OCI-LY7 (cell line): ENCODE data around the gene MCRIP1. TPM values are rescaled to one million over a fixed set of nuclear protein-coding genes. Genes with fewer than 3 reads are reported as not detected.

Experiments
- BruUV-seq: library from RNA; stranded (reverse); fragments of 400-500 nt; replicated peaks from 2 replicates; lab custom pipeline; 2021; lab: Mats Ljungman, UMichigan
- CTCF ChIA-PET: fragments of 300-600 bp; sonication (Branson Sonifier 250); formaldehyde crosslinking; loops from one replicate; lab custom pipeline; 2022; ENCODE audit warnings: antibody characterized with exemption; ENCODE audit not compliant: unreplicated experiment; lab: Charles Lee
- POLR2A ChIA-PET: fragments of 300-600 bp; sonication (Branson Sonifier 250); formaldehyde crosslinking; loops from one replicate; lab custom pipeline; 2022; ENCODE audit warnings: antibody characterized with exemption; lab: Charles Lee
- DNase-seq: peaks from one replicate; pipeline ENCODE4 v3.0.0-alpha.2; 2015; ENCODE audit warnings: low spot score
- H2AFZ ChIP-seq: fragments of 200-600 bp; sonication (generic), shearing (Covaris generic); 2 replicates; pipeline ENCODE4 v1.6.1; 2014; ENCODE audit warnings: mild to moderate bottlenecking, antibody characterized with exemption, low read length, moderate library complexity
- H3K27ac ChIP-seq: fragments of 200-600 bp; sonication (generic); 2 replicates; pipeline ENCODE4 v1.5.1; 2014; ENCODE audit warnings: mixed run types, low read depth, mild to moderate bottlenecking, moderate library complexity, low read length, inconsistent platforms; ENCODE audit not compliant: poor library complexity, severe bottlenecking
- H3K36me3 ChIP-seq: fragments of 200-600 bp; sonication (generic); 2 replicates; pipeline ENCODE4 v1.6.1; 2014; ENCODE audit warnings: mild to moderate bottlenecking, antibody characterized with exemption, low read length, moderate library complexity, mixed read lengths; ENCODE audit not compliant: insufficient read depth
- H3K4me1 ChIP-seq: fragments of 200-600 bp; sonication (generic); 2 replicates; pipeline ENCODE4 v1.5.1; 2014; ENCODE audit warnings: mild to moderate bottlenecking, low read length; ENCODE audit not compliant: insufficient read depth, poor library complexity, severe bottlenecking
- H3K4me2 ChIP-seq: fragments of 200-600 bp; sonication (generic); 2 replicates; pipeline ENCODE4 v1.6.1; 2014; ENCODE audit warnings: mild to moderate bottlenecking, low read length
- H3K4me3 ChIP-seq: fragments of 200-600 bp; sonication (generic); 2 replicates; pipeline ENCODE4 v1.5.1; 2014; ENCODE audit warnings: mild to moderate bottlenecking, low read depth, low read length; ENCODE audit not compliant: poor library complexity, severe bottlenecking
- H3K79me2 ChIP-seq: fragments of 200-600 bp; sonication (generic); 2 replicates; pipeline ENCODE4 v1.6.1; 2016; ENCODE audit warnings: low read depth, mild to moderate bottlenecking, low read length, moderate library complexity, mixed read lengths; ENCODE audit not compliant: insufficient read depth
- H3K9me2 ChIP-seq: fragments of 200-600 bp; sonication (generic); 2 replicates; pipeline ENCODE4 v1.6.1; 2016; ENCODE audit warnings: mild to moderate bottlenecking, low read length, mixed read lengths; ENCODE audit not compliant: insufficient read depth
- H3K9me3 ChIP-seq: fragments of 200-600 bp; sonication (generic); 2 replicates; pipeline ENCODE4 v1.6.1; 2014; ENCODE audit warnings: mild to moderate bottlenecking, mixed run types, low read length, mixed read lengths
- H4K20me1 ChIP-seq: fragments of 200-600 bp; sonication (generic); 2 replicates; pipeline ENCODE4 v1.6.1; 2014; ENCODE audit warnings: mild to moderate bottlenecking, antibody characterized with exemption, low read length, moderate library complexity, mixed read lengths; ENCODE audit not compliant: insufficient read depth
- EZH2phosphoT487 ChIP-seq: fragments of 200-600 bp; sonication (generic); IDR thresholded peaks from 2 replicates; pipeline ENCODE4 v1.6.1; 2018; ENCODE audit warnings: low read depth, borderline replicate concordance, mild to moderate bottlenecking, mixed run types, antibody characterized with exemption, low read length, moderate library complexity, mixed read lengths
- intact Hi-C: fragments of 100-400 bp; cut with micrococcal nuclease; formaldehyde crosslinking; loops from one replicate; pipeline ENCODE4 v1.10.0; 2022; ENCODE audit not compliant: unreplicated experiment
- total RNA-seq, 2 experiments: library from RNA; depleted of rRNA in 1 of 2; stranded (reverse); fragments of >200 nt in 1 of 2; shearing (Covaris generic) in 1 of 2; gene quantifications; 2 replicates each; pipeline ENCODE4 v1.2.3, GENCODE V29; 2014 to 2022
- TF ChIP-seq, protein P1 (sequence below): fragments of 200-600 bp; sonication (generic); conservative IDR thresholded peaks from 2 replicates; pipeline ENCODE4 v1.5.1; 2014; ENCODE audit warnings: mild to moderate bottlenecking, antibody characterized with exemption, low read length, moderate library complexity, mixed read lengths

Gene MCRIP1
- total RNA-seq, 2 experiments from 2014 or later: 170 to 288 TPM

DNA sequence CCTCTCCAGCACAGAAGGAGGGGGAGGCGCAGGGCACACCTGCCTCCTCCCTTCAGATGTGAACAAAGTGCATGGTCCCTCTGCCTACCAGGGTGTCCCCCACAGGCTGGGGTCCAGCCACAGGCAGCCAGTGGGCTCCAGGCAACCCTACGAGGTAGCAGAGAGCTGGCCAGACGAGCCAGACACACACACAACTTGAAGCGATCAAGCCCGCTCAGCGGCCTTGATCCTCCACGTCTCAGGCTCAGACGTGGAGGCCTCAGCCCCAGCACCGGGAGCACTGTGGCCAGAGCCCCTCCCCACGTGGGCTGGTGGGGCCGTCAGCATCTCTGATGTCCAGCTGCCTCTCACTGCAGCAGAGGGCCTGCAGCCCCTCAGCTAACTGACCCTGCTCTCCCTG lies 8.5 kb downstream of the MCRIP1 start:
- no peaks in the 10 kb centered on the region for H3K79me2 ChIP-seq
- no peaks in the 10 kb centered on the region for H3K9me3 ChIP-seq
- no peak overlapping the region for H2AFZ ChIP-seq
- H3K4me3 ChIP-seq: no peak overlapping the region
- H3K4me1 ChIP-seq: no peaks in the 10 kb centered on the region
- no peak for DNase-seq
- H4K20me1 ChIP-seq: no peaks in the 10 kb centered on the region
- TF ChIP-seq, protein P1, sequence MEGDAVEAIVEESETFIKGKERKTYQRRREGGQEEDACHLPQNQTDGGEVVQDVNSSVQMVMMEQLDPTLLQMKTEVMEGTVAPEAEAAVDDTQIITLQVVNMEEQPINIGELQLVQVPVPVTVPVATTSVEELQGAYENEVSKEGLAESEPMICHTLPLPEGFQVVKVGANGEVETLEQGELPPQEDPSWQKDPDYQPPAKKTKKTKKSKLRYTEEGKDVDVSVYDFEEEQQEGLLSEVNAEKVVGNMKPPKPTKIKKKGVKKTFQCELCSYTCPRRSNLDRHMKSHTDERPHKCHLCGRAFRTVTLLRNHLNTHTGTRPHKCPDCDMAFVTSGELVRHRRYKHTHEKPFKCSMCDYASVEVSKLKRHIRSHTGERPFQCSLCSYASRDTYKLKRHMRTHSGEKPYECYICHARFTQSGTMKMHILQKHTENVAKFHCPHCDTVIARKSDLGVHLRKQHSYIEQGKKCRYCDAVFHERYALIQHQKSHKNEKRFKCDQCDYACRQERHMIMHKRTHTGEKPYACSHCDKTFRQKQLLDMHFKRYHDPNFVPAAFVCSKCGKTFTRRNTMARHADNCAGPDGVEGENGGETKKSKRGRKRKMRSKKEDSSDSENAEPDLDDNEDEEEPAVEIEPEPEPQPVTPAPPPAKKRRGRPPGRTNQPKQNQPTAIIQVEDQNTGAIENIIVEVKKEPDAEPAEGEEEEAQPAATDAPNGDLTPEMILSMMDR: no peak
- no peak for TF ChIP-seq EZH2phosphoT487
- no peak overlapping the region for H3K4me2 ChIP-seq
- ChIA-PET POLR2A (interaction anchor here (0.7 kb wide), 1 partner anchor 34 kb away, joined by 3 read pairs; no protein-coding TSS in a partner anchor), CTCF (no interaction called here)
- peaks cover 5% of the 10 kb centered on the region; the same call in 1 of the 2 replicates for H3K36me3 ChIP-seq
- intact Hi-C loops: no loop called here
- no TSS peak for BruUV-seq
- no peak overlapping the region for H3K27ac ChIP-seq
- H3K9me2 ChIP-seq: no peaks in the 10 kb centered on the region

DNA sequence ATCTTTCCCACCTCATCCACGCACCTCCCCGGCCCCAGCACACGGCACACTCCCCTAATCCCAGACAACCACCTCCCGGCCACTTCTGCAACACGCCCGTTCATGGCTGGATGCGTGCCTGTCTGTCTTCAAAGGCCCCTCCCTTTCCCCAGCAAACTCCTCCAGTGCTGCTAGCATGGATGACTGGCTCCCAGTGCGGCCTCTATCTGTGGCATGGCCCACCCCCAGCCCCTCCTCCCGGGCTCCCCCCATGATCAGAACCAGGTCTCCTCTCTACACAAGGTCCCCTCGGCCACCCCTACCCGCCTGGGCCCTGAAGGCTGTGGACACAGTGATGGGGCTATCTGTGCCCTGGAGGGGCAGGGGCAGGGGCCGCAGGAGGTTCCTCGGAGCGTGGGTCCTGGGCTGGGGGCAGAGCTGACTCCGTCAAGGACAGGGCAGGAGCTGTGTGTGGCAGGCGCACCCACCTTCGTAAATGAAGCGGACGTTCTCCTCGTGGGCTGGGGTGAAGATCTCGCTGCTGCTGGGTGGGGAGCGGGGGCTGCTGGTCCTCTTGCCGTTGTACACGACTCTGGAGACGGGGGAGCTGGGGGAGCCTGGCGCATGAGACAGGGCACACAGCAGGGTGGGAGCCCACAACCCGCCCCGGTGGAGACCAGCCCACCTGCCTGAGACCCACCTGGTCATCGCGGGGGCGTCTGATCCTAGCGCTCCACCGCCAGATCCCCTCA lies 9.1 kb downstream of the MCRIP1 start:
- intact Hi-C loops: no loop called here
- TF ChIP-seq, protein P1: no peak
- TF ChIP-seq EZH2phosphoT487: no peak
- no peak overlapping the region for H3K27ac ChIP-seq
- H3K4me3 ChIP-seq: no peak overlapping the region
- no peak overlapping the region for H2AFZ ChIP-seq
- ChIA-PET POLR2A (no interaction called here), CTCF (no interaction called here)
- no peaks in the 10 kb centered on the region for H3K9me2 ChIP-seq
- no peak overlapping the region for H3K4me2 ChIP-seq
- no peaks in the 10 kb centered on the region for H3K79me2 ChIP-seq
- no TSS peak for BruUV-seq
- no peaks in the 10 kb centered on the region for H4K20me1 ChIP-seq
- H3K4me1 ChIP-seq: no peaks in the 10 kb centered on the region
- no peaks in the 10 kb centered on the region for H3K9me3 ChIP-seq
- peaks cover 5% of the 10 kb centered on the region; the same call in 1 of the 2 replicates for H3K36me3 ChIP-seq
- DNase-seq: no peak
